Colonic mucosa (tissue), 4 donors: ENCODE data around the gene TMEM141. TPM values are rescaled to one million over a fixed set of nuclear protein-coding genes. Genes with fewer than 3 reads are reported as not detected.

Source experiments
- DNase-seq: peaks from one replicate; pipeline ENCODE4 v3.0.0-alpha.2; 2020
- H3K27ac ChIP-seq: fragments of 200-600 bp; one replicate; pipeline ENCODE4 v1.8.0; 2021
- H3K27me3 ChIP-seq: fragments of 200-600 bp; one replicate; pipeline ENCODE4 v1.8.0; 2021
- H3K36me3 ChIP-seq: fragments of 200-600 bp; one replicate; pipeline ENCODE4 v1.8.0; 2021
- H3K4me1 ChIP-seq: fragments of 200-600 bp; one replicate; pipeline ENCODE4 v1.8.0; 2021; ENCODE audit warnings: mild to moderate bottlenecking
- H3K4me3 ChIP-seq: fragments of 200-600 bp; one replicate; pipeline ENCODE4 v1.8.0; 2021
- H3K9ac ChIP-seq, 2 donors: one replicate each; pipeline ENCODE4 v1.7.0; 2013; ENCODE audit warnings: control low read depth in 2 of 2, low read depth in 2 of 2, low read length in 2 of 2
- H3K9me3 ChIP-seq: fragments of 200-600 bp; one replicate; pipeline ENCODE4 v1.8.0; 2021
- CTCF ChIP-seq: fragments of 200-600 bp; IDR thresholded peaks from one replicate; pipeline ENCODE4 v1.8.0; 2022; ENCODE audit warnings: antibody characterized with exemption, mild to moderate bottlenecking
- intact Hi-C: fragments of 100-400 bp; cut with DNase I; formaldehyde crosslinking; loops from one replicate; pipeline ENCODE4 v1.14.1; 2022
- total RNA-seq, 2 donors: library from RNA; stranded (reverse); fragmentation: NEBNext Ultra II Directional in 1 of 2; extraction: Animal tissue kit (Norgen Biotek cat#: 25700) in 1 of 2; gene quantifications; one replicate each; pipeline ENCODE4 v1.2.1, GENCODE V29; 2021
- donor health status: healthy.
- donor health status: DM: no; HTN: no; CAD: no.
- donor health status: DM: no; HTN: no; CAD: no.

Gene TMEM141
- total RNA-seq, 2 donors from 2014 or later: 236 to 366 TPM

GRCh38 chr9:136806067-136806466 is 14.9 kb downstream of the TMEM141 start:
- TF ChIP-seq CTCF: no peak
- no peaks in the 10 kb centered on the region for H3K27me3 ChIP-seq
- H3K9ac ChIP-seq: peak overlapping the region; percentile 34 to 84
- no peak overlapping the region for H3K4me3 ChIP-seq
- peaks cover 16% of the 10 kb centered on the region for H3K4me1 ChIP-seq
- no peaks in the 10 kb centered on the region for H3K36me3 ChIP-seq
- intact Hi-C loops: no loop called here
- no peaks in the 10 kb centered on the region for H3K9me3 ChIP-seq
- DNase-seq: no peak
- H3K27ac ChIP-seq: no peak overlapping the region

GRCh38 chr9:136806631-136807201 is 15.6 kb downstream of the TMEM141 start:
- Histone ChIP-seq H3K27me3 (no peaks in the 10 kb centered on the region), H3K4me3 (peak overlapping the region; percentile 88), H3K36me3 (no peaks in the 10 kb centered on the region), H3K9me3 (no peaks in the 10 kb centered on the region), H3K4me1 (peaks cover 16% of the 10 kb centered on the region), H3K9ac (peak overlapping the region; percentile 84 to 85), H3K27ac (peak overlapping the region; percentile 95)
- TF ChIP-seq CTCF: no peak
- no peak for DNase-seq
- intact Hi-C loops: no loop called here

- no peak for TF ChIP-seq CTCF
- H3K27me3 ChIP-seq: no peaks in the 10 kb centered on the region
- intact Hi-C loops: no loop called here
- peak within 1 kb of the TSS; percentile 85 to 91 for H3K9ac ChIP-seq
- no peaks in the 10 kb centered on the region for H3K9me3 ChIP-seq
- no peaks in the 10 kb centered on the region for H3K36me3 ChIP-seq
- H3K4me3 ChIP-seq: peak within 1 kb of the TSS; percentile 88
- peak within 1 kb of the TSS; percentile 95 for H3K27ac ChIP-seq
- DNase-seq: peak; percentile 76
- peaks cover 16% of the 10 kb centered on the region for H3K4me1 ChIP-seq
Observed at GRCh38 chr9:136807281-136808074, 16.3 kb downstream of the TMEM141 start, which contains the start of gene RABL6. TSS of gene RABL6 (plus strand) at chr9:136807948. CDS start at chr9:136808197, 249 bp downstream.

GRCh38 chr9:136808075-136808805 is 17.1 kb downstream of the TMEM141 start:
- Histone ChIP-seq H3K36me3 (no peaks in the 10 kb centered on the region), H3K9ac (peak overlapping the region; percentile 85 to 91), H3K4me3 (peak overlapping the region; percentile 88), H3K27ac (peak overlapping the region; percentile 62), H3K4me1 (peaks cover 16% of the 10 kb centered on the region), H3K27me3 (no peaks in the 10 kb centered on the region), H3K9me3 (no peaks in the 10 kb centered on the region)
- DNase-seq: peak; percentile 46
- intact Hi-C loops: no loop called here
- TF ChIP-seq CTCF: no peak

GRCh38 chr9:136808806-136809158 is 17.6 kb downstream of the TMEM141 start:
- peak overlapping the region in 1 of 2 donors; percentile 85 for H3K9ac ChIP-seq
- H3K27me3 ChIP-seq: no peaks in the 10 kb centered on the region
- H3K4me1 ChIP-seq: peaks cover 16% of the 10 kb centered on the region
- peak overlapping the region; percentile 88 for H3K4me3 ChIP-seq
- intact Hi-C loops: no loop called here
- DNase-seq: no peak
- H3K27ac ChIP-seq: peak overlapping the region; percentile 62
- no peaks in the 10 kb centered on the region for H3K36me3 ChIP-seq
- no peak for TF ChIP-seq CTCF
- no peaks in the 10 kb centered on the region for H3K9me3 ChIP-seq
